MCF 10A (cell line): ENCODE data around the gene CCNDBP1. TPM values are rescaled to one million over a fixed set of nuclear protein-coding genes. Genes with fewer than 3 reads are reported as not detected.

Experiments used
- BruUV-seq: library from RNA; stranded (reverse); fragments of 400-500 nt; replicated peaks from 2 replicates; lab custom pipeline; 2021; lab: Mats Ljungman, UMichigan
- CTCF ChIA-PET: fragments of 300-600 bp; sonication (Branson Sonifier 250); formaldehyde crosslinking; extraction: SDS; loops from one replicate; lab custom pipeline; 2021; ENCODE audit warnings: antibody characterized with exemption, inconsistent platforms; lab: Yijun Ruan, JAX
- POLR2A ChIA-PET: fragments of 300-600, 350-650 bp; sonication (Branson Sonifier 250); formaldehyde crosslinking; extraction: SDS; loops from one replicate; lab custom pipeline; 2020; ENCODE audit warnings: antibody characterized with exemption, inconsistent platforms; lab: Yijun Ruan, JAX
- DNase-seq: peaks from one replicate; pipeline ENCODE4 v3.0.0-alpha.2; 2018; ENCODE audit not compliant: unreplicated experiment
- H3K27ac Mint-ChIP-seq: one replicate; pipeline ENCODE4 v1.8.0; 2022; ENCODE audit warnings: mild to moderate bottlenecking, low read depth, mixed read lengths; ENCODE audit not compliant: unreplicated experiment
- H3K27me3 Mint-ChIP-seq: one replicate; pipeline ENCODE4 v1.8.0; 2022; ENCODE audit warnings: mixed read lengths; ENCODE audit not compliant: insufficient read depth, unreplicated experiment
- H3K36me3 Mint-ChIP-seq: one replicate; pipeline ENCODE4 v1.8.0; 2022; ENCODE audit warnings: mild to moderate bottlenecking, moderate library complexity, mixed read lengths; ENCODE audit not compliant: insufficient read depth, unreplicated experiment
- H3K4me1 Mint-ChIP-seq: one replicate; pipeline ENCODE4 v1.8.0; 2022; ENCODE audit warnings: mixed read lengths; ENCODE audit not compliant: insufficient read depth, unreplicated experiment
- H3K4me3 Mint-ChIP-seq: one replicate; pipeline ENCODE4 v1.8.0; 2022; ENCODE audit warnings: mild to moderate bottlenecking, moderate library complexity, mixed read lengths; ENCODE audit not compliant: unreplicated experiment
- H3K9me3 Mint-ChIP-seq: one replicate; pipeline ENCODE4 v1.8.0; 2022; ENCODE audit warnings: mixed read lengths; ENCODE audit not compliant: unreplicated experiment
- CTCF ChIP-seq: fragments of 200-600 bp; IDR thresholded peaks from one replicate; pipeline ENCODE4 v1.8.0; 2022; ENCODE audit warnings: antibody characterized with exemption, mild to moderate bottlenecking; ENCODE audit not compliant: unreplicated experiment
- intact Hi-C: fragments of 100-400 bp; cut with micrococcal nuclease; formaldehyde crosslinking; loops from 2 replicates; pipeline ENCODE4 v1.14.1; 2022
- total RNA-seq: library from RNA; stranded (reverse); gene quantifications from 2 replicates; pipeline ENCODE4 v1.2.3, GENCODE V29; 2022

CCNDBP1 gene
- total RNA-seq, 1 experiment from 2014 or later = 45.5 TPM

- TF ChIP-seq CTCF = no peak
- no peak for DNase-seq
- CTCF ChIA-PET = interaction anchor here (0.7 to 1.0 kb wide), 3 partner anchors 11 to 77 kb away, joined by 3 to 6 read pairs (median 3); no protein-coding TSS in a partner anchor
- POLR2A ChIA-PET = no interaction called here
- Mint-ChIP-seq H3K27ac (no peak overlapping the region), H3K4me1 (peaks cover 11% of the 10 kb centered on the region), H3K36me3 (peaks cover 4% of the 10 kb centered on the region), H3K4me3 (no peak overlapping the region), H3K27me3 (no peaks in the 10 kb centered on the region), H3K9me3 (no peaks in the 10 kb centered on the region)
- intact Hi-C loops = loop anchor here (1.0 kb wide), 1 partner anchor 77 kb away; no protein-coding TSS in a partner anchor
- no TSS peak for BruUV-seq
These were observed 23.1 kb downstream of the CCNDBP1 start for GRCh38 chr15:43208052-43209002.

- Mint-ChIP-seq H3K27me3 (no peaks in the 10 kb centered on the region), H3K4me3 (no peak overlapping the region), H3K27ac (no peak overlapping the region), H3K4me1 (peaks cover 5% of the 10 kb centered on the region), H3K9me3 (no peaks in the 10 kb centered on the region), H3K36me3 (no peaks in the 10 kb centered on the region)
- DNase-seq = no peak
- intact Hi-C loops = loop anchor here (1.0 kb wide), 1 partner anchor 76 kb away; no protein-coding TSS in a partner anchor
- ChIA-PET CTCF (interaction anchor here (0.6 to 3.5 kb wide), 4 partner anchors 10 to 737 kb away, joined by 3 to 19 read pairs (median 4); no protein-coding TSS in a partner anchor), POLR2A (no interaction called here)
- peak; percentile 13 for TF ChIP-seq CTCF
- no TSS peak for BruUV-seq
These were observed 24.0 kb downstream of the CCNDBP1 start for GRCh38 chr15:43209059-43209824.

- no peak overlapping the region for H3K4me3 Mint-ChIP-seq
These were observed 25.1 kb downstream of the CCNDBP1 start for GRCh38 chr15:43210172-43210745.

More at GRCh38 chr15:43210172-43210745, 25.1 kb downstream of the CCNDBP1 start:
- DNase-seq = no peak
- Mint-ChIP-seq H3K9me3 (no peaks in the 10 kb centered on the region), H3K36me3 (no peaks in the 10 kb centered on the region), H3K27ac (no peak overlapping the region), H3K4me1 (no peaks in the 10 kb centered on the region), H3K27me3 (no peaks in the 10 kb centered on the region)
- intact Hi-C loops = no loop called here
- TF ChIP-seq CTCF = no peak
- ChIA-PET POLR2A (interaction anchor here (0.5 kb wide), 1 partner anchor 587 kb away, joined by 3 read pairs; no protein-coding TSS in a partner anchor), CTCF (interaction anchor here (0.6 to 3.5 kb wide), 4 partner anchors 9 to 104 kb away, joined by 3 to 19 read pairs (median 4); no protein-coding TSS in a partner anchor)
- no TSS peak for BruUV-seq
